ENCODE results near the gene DLGAP1.

DNA sequence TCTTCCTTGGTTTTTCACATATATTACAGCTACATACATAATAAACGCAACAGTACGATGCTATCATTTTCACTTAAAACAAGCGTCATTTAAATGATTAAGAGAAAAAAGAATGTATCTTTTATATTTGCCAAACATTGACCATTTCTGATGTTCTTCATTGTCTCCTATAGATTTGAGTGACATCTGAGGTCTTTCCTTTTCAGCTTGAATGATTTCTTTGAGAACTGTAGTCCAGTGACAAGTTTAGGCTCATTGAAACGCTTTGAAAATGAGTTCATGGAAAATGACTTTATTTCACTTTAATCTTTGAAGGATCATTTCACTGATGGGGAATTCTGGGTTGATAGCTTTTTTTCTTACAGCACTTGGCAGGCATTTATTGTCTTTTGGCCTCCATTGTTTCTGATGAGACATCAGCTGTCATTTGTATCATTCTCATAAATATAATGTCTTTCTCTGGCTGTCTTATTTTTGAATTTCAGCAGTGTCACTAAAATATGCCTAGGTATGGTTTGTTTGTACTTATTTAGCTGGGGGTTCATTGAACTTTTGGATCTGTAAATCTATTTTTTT is 994.2 kb downstream of the DLGAP1 start:
- TF ChIP-seq, protein P1, sequence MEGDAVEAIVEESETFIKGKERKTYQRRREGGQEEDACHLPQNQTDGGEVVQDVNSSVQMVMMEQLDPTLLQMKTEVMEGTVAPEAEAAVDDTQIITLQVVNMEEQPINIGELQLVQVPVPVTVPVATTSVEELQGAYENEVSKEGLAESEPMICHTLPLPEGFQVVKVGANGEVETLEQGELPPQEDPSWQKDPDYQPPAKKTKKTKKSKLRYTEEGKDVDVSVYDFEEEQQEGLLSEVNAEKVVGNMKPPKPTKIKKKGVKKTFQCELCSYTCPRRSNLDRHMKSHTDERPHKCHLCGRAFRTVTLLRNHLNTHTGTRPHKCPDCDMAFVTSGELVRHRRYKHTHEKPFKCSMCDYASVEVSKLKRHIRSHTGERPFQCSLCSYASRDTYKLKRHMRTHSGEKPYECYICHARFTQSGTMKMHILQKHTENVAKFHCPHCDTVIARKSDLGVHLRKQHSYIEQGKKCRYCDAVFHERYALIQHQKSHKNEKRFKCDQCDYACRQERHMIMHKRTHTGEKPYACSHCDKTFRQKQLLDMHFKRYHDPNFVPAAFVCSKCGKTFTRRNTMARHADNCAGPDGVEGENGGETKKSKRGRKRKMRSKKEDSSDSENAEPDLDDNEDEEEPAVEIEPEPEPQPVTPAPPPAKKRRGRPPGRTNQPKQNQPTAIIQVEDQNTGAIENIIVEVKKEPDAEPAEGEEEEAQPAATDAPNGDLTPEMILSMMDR (IDR thresholded peaks at IDR 0.05 in 8 of 11, conservative IDR thresholded peaks at IDR 0.05 in 3 of 11), result no peak
- TF ChIP-seq POLR2A (IDR thresholded peaks at IDR 0.05) (no peak), POLR2AphosphoS5 (IDR thresholded peaks at IDR 0.05) (no peak)

Measured in spleen (tissue), 7 donors.